Activated CD4-positive, alpha-beta T cell treated with anti-CD3 and anti-CD28 coated beads for 36 hours (primary cell): ENCODE data around the gene CRTAC1. TPM values are rescaled to one million over a fixed set of nuclear protein-coding genes. Genes with fewer than 3 reads are reported as not detected.

Experiments
- ATAC-seq: fragments of 200-7000 bp; cut with Tn5 transposase; one replicate; pipeline ENCODE4 v1.10.0; 2021; ENCODE audit warnings: mild to moderate bottlenecking, moderate library complexity
- CTCF ChIA-PET: fragments of 350-600 bp; sonication (Branson Sonifier 250); formaldehyde crosslinking; loops from one replicate; lab custom pipeline; 2021; ENCODE audit warnings: antibody characterized with exemption; lab: Charles Lee
- POLR2A ChIA-PET: fragments of 350-600 bp; sonication (Branson Sonifier 250); formaldehyde crosslinking; loops from one replicate; lab custom pipeline; 2021; ENCODE audit warnings: antibody characterized with exemption, inconsistent platforms; lab: Charles Lee
- DNase-seq: peaks from one replicate; pipeline ENCODE4 v3.0.0-alpha.2; 2020
- H3K27ac Mint-ChIP-seq: one replicate; pipeline ENCODE4 v1.8.0; 2021; ENCODE audit warnings: mixed read lengths
- H3K27me3 Mint-ChIP-seq: one replicate; pipeline ENCODE4 v1.8.0; 2021; ENCODE audit warnings: mixed read lengths
- H3K36me3 Mint-ChIP-seq: one replicate; pipeline ENCODE4 v1.8.0; 2021; ENCODE audit warnings: low read depth, mixed read lengths
- H3K4me1 Mint-ChIP-seq: one replicate; pipeline ENCODE4 v1.8.0; 2021; ENCODE audit warnings: mixed read lengths
- H3K4me3 Mint-ChIP-seq: one replicate; pipeline ENCODE4 v1.8.0; 2021; ENCODE audit warnings: mild to moderate bottlenecking, moderate library complexity, mixed read lengths
- H3K9me3 Mint-ChIP-seq: one replicate; pipeline ENCODE4 v1.8.0; 2021; ENCODE audit warnings: low read depth, mixed read lengths
- intact Hi-C, 2 experiments: fragments of 100-400 bp; cut with DNase I in 1 of 2; cut with micrococcal nuclease in 1 of 2; formaldehyde crosslinking; loops; one replicate each; pipeline versions ENCODE4 v1.14.2 to v1.15.1; 2022 to 2024; cut with DNase I, micrococcal nuclease
- total RNA-seq, 2 experiments: library from RNA; stranded (reverse); gene quantifications; one replicate each; pipeline ENCODE4 v1.2.3, GENCODE V29; 2021

The CRTAC1 gene
- total RNA-seq, 2 experiments from 2014 or later: not detected

GRCh38 chr10:97974526-97975525 is 55.6 kb downstream of the CRTAC1 start:
- H3K4me1 Mint-ChIP-seq: no peaks in the 10 kb centered on the region
- peaks cover 49% of the 10 kb centered on the region for H3K27me3 Mint-ChIP-seq
- ATAC-seq (no peak), DNase-seq (no peak)
- no peaks in the 10 kb centered on the region for H3K9me3 Mint-ChIP-seq
- CTCF ChIA-PET: no interaction called here
- H3K36me3 Mint-ChIP-seq: no peaks in the 10 kb centered on the region
- no peak overlapping the region for H3K27ac Mint-ChIP-seq
- H3K4me3 Mint-ChIP-seq: no peak overlapping the region
- intact Hi-C loops: no loop called here
- POLR2A ChIA-PET: no interaction called here

DNA sequence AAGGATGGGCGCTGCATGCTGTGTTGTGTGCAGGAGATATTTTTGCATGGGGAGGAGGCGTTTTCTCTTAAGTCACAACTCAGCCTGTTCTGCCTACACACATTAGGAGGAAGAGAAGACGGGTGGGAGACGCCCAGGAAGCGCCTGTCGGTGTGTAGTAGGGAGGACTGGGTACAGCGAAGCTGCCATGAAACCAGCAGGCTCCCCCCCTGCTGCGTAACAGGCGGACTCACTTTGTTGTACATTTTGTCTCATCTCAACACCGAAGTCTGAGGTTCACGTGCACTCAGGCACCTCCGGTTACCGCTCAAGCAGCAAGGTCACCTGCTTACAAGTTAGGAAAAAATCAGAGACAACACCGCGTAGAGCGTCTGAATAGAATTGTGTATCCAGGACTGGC is 56.3 kb downstream of the CRTAC1 start:
- no peak for ATAC-seq
- POLR2A ChIA-PET: no interaction called here
- Mint-ChIP-seq H3K27me3 (peaks cover 54% of the 10 kb centered on the region), H3K9me3 (no peaks in the 10 kb centered on the region), H3K27ac (no peak overlapping the region), H3K4me1 (no peaks in the 10 kb centered on the region), H3K4me3 (no peak overlapping the region), H3K36me3 (no peaks in the 10 kb centered on the region)
- intact Hi-C loops: no loop called here
- CTCF ChIA-PET: no interaction called here
- DNase-seq: no peak

DNA sequence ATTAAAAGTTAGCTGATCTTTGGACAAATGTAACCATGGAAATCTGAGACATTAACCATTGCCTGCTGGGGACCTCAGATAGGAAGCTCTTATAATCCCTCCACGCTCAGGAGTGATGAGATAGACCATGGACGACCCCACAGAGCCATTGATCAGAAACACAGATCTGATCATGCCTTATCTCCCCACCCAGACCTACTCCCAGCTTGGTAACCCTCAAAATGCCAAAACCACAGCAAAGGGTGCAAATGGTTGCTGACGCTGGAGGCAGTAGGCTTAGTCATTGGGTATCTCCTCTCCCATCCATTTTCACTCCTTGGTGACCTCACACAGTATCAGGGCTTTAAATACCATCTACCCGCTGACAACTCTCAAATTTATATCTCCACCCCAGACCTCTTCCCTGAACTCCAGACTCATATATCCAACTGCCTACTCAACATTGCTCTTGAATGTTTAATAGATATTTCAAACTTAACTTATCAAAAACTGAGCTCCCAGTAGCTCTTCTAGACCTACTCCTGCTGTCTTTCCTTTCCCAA is 60.8 kb downstream of the CRTAC1 start:
- intact Hi-C loops: no loop called here
- CTCF ChIA-PET: interaction anchor here (0.5 to 1.4 kb wide), 4 partner anchors 57 to 485 kb away, joined by 3 read pairs; no protein-coding TSS in a partner anchor
- H3K27ac Mint-ChIP-seq: no peak overlapping the region
- H3K36me3 Mint-ChIP-seq: no peaks in the 10 kb centered on the region
- no peak overlapping the region for H3K4me3 Mint-ChIP-seq
- DNase-seq: no peak
- H3K4me1 Mint-ChIP-seq: no peaks in the 10 kb centered on the region
- H3K9me3 Mint-ChIP-seq: no peaks in the 10 kb centered on the region
- POLR2A ChIA-PET: no interaction called here
- ATAC-seq: no peak
- H3K27me3 Mint-ChIP-seq: peaks cover 49% of the 10 kb centered on the region

GRCh38 chr10:97964748-97965147 is 65.7 kb downstream of the CRTAC1 start:
- ChIA-PET POLR2A (no interaction called here), CTCF (interaction anchor here (1.6 kb wide), 1 partner anchor 35 kb away, joined by 3 read pairs; no protein-coding TSS in a partner anchor)
- Mint-ChIP-seq H3K36me3 (no peaks in the 10 kb centered on the region), H3K4me1 (no peaks in the 10 kb centered on the region), H3K9me3 (no peaks in the 10 kb centered on the region), H3K27me3 (peaks cover 35% of the 10 kb centered on the region), H3K4me3 (no peak overlapping the region), H3K27ac (no peak overlapping the region)
- intact Hi-C loops: no loop called here
- ATAC-seq: no peak
- DNase-seq: no peak

- intact Hi-C loops: no loop called here
- DNase-seq (no peak), ATAC-seq (no peak)
- Mint-ChIP-seq H3K4me1 (no peaks in the 10 kb centered on the region), H3K36me3 (no peaks in the 10 kb centered on the region), H3K27me3 (peaks cover 36% of the 10 kb centered on the region), H3K27ac (no peak overlapping the region), H3K4me3 (no peak overlapping the region), H3K9me3 (no peaks in the 10 kb centered on the region)
- ChIA-PET POLR2A (no interaction called here), CTCF (no interaction called here)
Observed at GRCh38 chr10:97961945-97962344, 68.5 kb downstream of the CRTAC1 start.

GRCh38 chr10:97960269-97961056 is 70.0 kb downstream of the CRTAC1 start:
- no peak for ATAC-seq
- no peak for DNase-seq
- CTCF ChIA-PET: no interaction called here
- H3K4me3 Mint-ChIP-seq: no peak overlapping the region
- H3K9me3 Mint-ChIP-seq: no peaks in the 10 kb centered on the region
- POLR2A ChIA-PET: interaction anchor here (0.5 kb wide), 1 partner anchor 11 kb away, joined by 3 read pairs; no protein-coding TSS in a partner anchor
- intact Hi-C loops: no loop called here
- no peaks in the 10 kb centered on the region for H3K4me1 Mint-ChIP-seq
- H3K36me3 Mint-ChIP-seq: no peaks in the 10 kb centered on the region
- peaks cover 33% of the 10 kb centered on the region for H3K27me3 Mint-ChIP-seq
- no peak overlapping the region for H3K27ac Mint-ChIP-seq

DNA sequence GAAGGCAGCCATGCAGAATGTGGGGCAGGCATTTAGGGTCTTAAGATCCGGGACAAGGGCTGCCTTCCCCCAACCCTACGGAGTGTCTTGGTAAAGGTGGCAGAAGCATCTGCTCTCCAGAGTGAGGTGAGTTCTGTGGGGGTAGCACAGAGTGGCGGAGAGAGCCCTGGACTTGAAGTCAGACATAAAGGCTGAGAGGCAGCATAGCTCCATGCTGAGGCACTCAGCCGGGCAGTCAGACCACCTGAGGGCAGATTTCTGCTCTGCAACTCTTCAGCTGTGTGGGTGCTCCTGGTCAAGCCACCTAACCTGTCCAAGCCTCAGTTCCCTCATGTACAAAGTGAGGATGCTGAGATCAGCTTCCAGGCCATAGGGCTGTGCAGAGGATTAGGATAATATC is 81.0 kb downstream of the CRTAC1 start:
- no peak overlapping the region for H3K4me3 Mint-ChIP-seq
- H3K36me3 Mint-ChIP-seq: no peaks in the 10 kb centered on the region
- intact Hi-C loops: no loop called here
- H3K9me3 Mint-ChIP-seq: peaks cover 5% of the 10 kb centered on the region
- ATAC-seq: no peak
- CTCF ChIA-PET: interaction anchor here (1.0 kb wide), 1 partner anchor 34 kb away, joined by 3 read pairs; no protein-coding TSS in a partner anchor
- DNase-seq: no peak
- H3K4me1 Mint-ChIP-seq: no peaks in the 10 kb centered on the region
- POLR2A ChIA-PET: interaction anchor here (0.6 kb wide), 1 partner anchor 11 kb away, joined by 3 read pairs; no protein-coding TSS in a partner anchor
- H3K27ac Mint-ChIP-seq: no peak overlapping the region
- H3K27me3 Mint-ChIP-seq: peaks cover 26% of the 10 kb centered on the region

DNA sequence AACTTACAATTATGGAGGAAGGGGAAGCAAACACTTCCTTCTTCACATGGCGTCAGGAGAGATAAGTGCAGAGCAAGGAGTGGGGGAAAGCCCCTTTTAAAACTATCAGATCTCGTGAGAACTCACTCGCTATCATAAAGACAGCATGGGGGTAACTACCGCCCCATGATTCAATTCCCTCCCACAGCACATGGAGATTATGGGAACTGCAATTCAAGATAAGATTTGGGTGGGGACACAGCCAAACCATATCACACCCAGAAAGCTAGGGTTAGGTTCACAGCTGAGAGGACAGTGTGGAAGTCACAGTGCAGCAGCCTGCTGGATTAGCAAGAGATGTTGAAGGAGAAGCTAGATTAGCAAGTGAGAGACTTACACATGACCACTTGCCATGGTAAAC is 81.6 kb downstream of the CRTAC1 start:
- Mint-ChIP-seq H3K36me3 (no peaks in the 10 kb centered on the region), H3K4me3 (no peak overlapping the region), H3K4me1 (no peaks in the 10 kb centered on the region), H3K27me3 (peaks cover 27% of the 10 kb centered on the region), H3K27ac (no peak overlapping the region), H3K9me3 (peaks cover 5% of the 10 kb centered on the region)
- ChIA-PET CTCF (interaction anchor here (0.6 to 1.0 kb wide), 2 partner anchors 35 to 40 kb away, joined by 3 to 5 read pairs; no protein-coding TSS in a partner anchor), POLR2A (no interaction called here)
- intact Hi-C loops: no loop called here
- ATAC-seq: no peak
- DNase-seq: no peak

- ChIA-PET POLR2A (no interaction called here), CTCF (no interaction called here)
- ATAC-seq (no peak), DNase-seq (no peak)
- Mint-ChIP-seq H3K36me3 (no peaks in the 10 kb centered on the region), H3K9me3 (peaks cover 5% of the 10 kb centered on the region), H3K27ac (no peak overlapping the region), H3K4me1 (no peaks in the 10 kb centered on the region), H3K4me3 (no peak overlapping the region), H3K27me3 (peaks cover 40% of the 10 kb centered on the region)
- intact Hi-C loops: no loop called here
Observed at GRCh38 chr10:97944772-97945171, 85.6 kb downstream of the CRTAC1 start.

DNA sequence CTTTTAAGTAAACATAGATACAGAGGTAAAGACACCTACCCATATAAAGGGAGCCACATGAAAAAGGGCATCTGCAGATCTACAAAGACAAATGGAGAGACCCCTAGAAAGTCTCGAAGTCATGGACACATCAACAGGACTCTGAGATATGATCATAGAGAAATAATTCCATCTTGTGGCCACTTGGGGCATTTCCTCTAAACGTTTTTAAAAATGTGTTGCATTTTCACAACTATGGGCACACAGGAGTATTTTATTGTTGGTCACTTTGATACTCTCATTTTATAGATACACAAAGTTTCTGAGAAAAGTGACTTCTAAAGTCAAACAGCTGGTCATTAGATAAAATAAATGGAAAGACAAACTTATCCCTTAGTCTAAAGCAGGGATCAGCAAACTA is 87.1 kb downstream of the CRTAC1 start:
- H3K27me3 Mint-ChIP-seq: peaks cover 36% of the 10 kb centered on the region
- no peaks in the 10 kb centered on the region for H3K36me3 Mint-ChIP-seq
- DNase-seq: no peak
- peaks cover 1% of the 10 kb centered on the region for H3K9me3 Mint-ChIP-seq
- POLR2A ChIA-PET: no interaction called here
- H3K4me1 Mint-ChIP-seq: no peaks in the 10 kb centered on the region
- no peak for ATAC-seq
- intact Hi-C loops: no loop called here
- CTCF ChIA-PET: no interaction called here
- H3K4me3 Mint-ChIP-seq: no peak overlapping the region
- no peak overlapping the region for H3K27ac Mint-ChIP-seq

DNA sequence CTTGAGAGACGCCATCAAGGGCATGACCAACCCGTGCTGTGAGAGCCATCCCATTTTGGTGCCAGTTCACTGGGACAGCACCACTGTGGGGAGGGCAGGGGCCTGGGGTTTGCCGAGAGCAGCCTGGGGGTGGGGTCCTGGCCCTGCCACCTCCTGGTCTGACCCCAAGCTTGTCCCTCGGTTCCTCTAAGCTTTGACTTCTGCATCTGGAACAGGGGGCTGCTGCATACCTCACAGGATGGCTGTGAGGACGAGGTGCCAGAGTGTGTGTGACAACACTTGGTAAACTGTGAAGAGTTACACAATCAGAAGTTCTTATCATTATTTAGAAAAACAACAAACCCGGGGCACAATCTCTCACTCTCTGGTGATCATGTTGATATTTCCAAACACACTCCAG is 89.9 kb downstream of the CRTAC1 start:
- no peak for DNase-seq
- Mint-ChIP-seq H3K9me3 (no peaks in the 10 kb centered on the region), H3K27ac (no peak overlapping the region), H3K4me1 (no peaks in the 10 kb centered on the region), H3K4me3 (no peak overlapping the region), H3K36me3 (no peaks in the 10 kb centered on the region), H3K27me3 (peaks cover 28% of the 10 kb centered on the region)
- ChIA-PET CTCF (interaction anchor here (0.6 to 1.1 kb wide), 4 partner anchors 10 to 264 kb away, joined by 3 to 4 read pairs (median 3); no protein-coding TSS in a partner anchor), POLR2A (no interaction called here)
- ATAC-seq: no peak
- intact Hi-C loops: no loop called here
